EL (cell line): ENCODE measurements around the gene IFNA14.
"Not testable (repeated sequence)": the region's sequence is repeated elsewhere in the genome, so short reads cannot be mapped to it uniquely, and the experiment has no call there.

Experiments used
- DNase-seq: peaks from one replicate; pipeline ENCODE4 v3.0.0-alpha.2; 2016

IFNA14 gene

GRCh38 chr9:21213411-21214326 lies 26.1 kb downstream of the IFNA14 start:
- DNase-seq = not testable (repeated sequence)

DNA sequence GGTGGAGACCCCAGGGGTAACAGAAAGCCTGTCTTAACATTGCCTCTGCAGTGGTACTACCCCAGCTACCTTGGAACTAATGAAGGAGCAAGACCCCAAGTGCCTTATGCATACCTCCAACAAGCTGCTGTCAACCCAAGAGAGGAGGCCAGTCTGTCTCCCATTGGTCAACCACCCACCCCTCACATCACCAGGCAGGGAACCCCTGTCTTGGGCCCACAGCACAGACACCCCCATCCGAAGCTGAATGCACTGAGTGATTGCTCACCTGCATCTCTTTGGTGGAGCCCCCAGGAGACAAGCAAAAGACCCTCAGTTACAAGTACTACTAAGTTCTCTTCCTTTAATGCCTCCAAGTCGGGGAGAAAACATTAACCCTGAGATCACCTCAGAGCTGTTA lies 27.6 kb downstream of the IFNA14 start:
- not testable (repeated sequence) for DNase-seq

GRCh38 chr9:21210782-21211181 lies 29.0 kb downstream of the IFNA14 start:
- not testable (repeated sequence) for DNase-seq

DNA sequence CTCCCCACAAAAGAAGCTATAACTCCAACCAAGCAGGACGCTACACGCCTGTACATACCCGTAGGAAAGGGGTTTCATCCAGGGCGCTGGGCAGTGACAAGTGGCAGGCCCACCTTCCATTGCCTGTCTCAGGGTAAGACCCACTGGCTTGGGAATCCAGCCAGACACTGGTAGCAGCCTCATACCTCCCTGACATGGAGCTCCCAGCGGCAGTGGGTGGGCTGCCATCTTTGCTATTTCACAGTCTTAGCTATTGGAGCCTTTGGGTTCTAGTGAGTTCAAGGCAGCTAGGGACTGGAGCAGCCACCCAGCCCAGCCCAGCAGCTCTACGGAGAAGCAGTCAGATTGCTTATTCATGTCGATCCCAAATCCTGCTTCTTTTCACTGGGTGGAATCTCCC lies 29.5 kb downstream of the IFNA14 start:
- DNase-seq = no peak

- not testable (repeated sequence) for DNase-seq
These were observed 32.8 kb downstream of the IFNA14 start, which contains the start of gene IFNA10 for GRCh38 chr9:21207043-21207442. Gene IFNA10, minus strand, starts transcription at chr9:21207143. Its CDS starts 46 bp downstream, at chr9:21207097.

DNA sequence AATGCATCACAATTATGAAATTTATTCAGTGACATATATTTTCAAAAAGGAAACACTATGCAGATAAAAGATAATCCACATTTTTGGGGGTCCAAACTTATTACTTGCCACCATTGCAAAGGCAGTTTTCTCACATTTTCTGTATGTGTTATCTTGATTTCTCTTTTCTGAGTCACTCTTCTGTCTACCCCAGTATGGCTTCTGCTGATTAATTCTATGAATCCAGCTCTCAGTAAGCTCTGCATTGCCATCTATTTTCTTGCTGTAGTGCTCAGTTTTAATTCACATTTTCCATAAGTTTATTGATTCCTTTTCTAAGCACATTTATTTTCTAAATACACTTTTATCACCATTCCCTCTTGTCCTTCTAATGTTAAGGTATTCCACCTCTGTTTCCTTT lies 34.6 kb downstream of the IFNA14 start:
- no peak for DNase-seq

DNA sequence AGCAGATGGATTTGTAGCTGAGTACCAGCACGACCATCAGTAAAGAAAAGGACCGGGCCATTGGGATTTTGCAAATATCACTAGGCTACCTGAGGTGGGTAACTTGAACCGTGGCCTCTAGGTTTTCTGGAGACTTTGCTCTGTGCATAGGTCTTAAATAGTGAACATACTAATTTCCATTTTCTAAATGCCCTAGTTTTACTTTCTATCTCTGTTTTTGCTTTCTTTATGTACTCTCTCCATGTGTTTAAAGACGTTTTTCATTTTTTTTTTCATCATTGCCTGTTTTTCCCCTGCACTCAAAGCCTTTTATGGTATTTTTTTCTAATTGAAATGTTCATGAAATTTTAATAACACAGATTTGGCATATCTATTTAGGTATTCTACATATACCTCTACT lies 37.7 kb downstream of the IFNA14 start, which contains the start of gene IFNA7:
Gene IFNA7, minus strand, starts transcription at position 101 of the 400 bp plus-strand sequence. Its CDS starts 40 bp downstream, at position 61.
- DNase-seq = not testable (repeated sequence)

DNA sequence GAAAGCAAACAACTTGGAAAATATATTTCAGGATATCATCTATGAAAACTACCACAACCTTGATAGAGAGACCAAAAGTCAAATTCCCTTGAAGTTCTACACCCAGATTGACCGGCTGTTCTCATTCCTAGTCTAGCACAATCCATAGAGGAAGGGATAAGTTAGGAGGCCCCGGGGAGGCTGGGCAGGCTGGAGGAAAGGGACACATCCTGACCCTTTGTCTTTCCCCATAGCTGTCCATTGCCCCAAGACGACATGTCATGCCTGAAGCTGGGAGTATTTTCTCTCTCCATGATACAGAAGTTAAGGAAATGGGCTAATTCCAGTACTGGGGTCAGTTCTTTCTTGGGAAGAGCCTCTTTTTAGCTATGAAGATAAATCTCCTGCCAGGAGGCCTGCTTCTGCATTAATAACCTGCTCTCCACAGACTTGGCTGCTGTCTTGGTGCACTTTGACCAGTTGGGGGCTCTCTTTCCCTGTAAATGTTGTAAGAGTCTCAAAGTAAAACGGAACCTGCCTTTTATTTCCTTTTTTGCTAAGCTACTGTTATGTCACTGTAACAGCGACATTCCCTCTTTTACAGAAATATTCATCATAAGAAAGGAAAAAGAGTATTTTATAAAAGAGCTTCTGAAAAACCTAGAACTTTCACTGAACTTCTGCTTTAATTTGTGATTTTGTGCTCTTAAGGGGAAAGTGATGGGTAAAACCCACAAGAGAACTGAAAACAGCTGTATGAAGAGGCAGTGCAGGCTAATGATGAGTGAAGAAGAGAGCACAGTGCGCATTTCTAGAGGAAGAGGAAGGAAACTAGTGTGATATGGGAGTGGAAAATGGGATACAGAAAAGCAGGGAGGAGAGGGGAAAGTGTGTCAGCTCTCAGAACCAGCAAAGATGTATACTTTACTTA lies 44.7 kb downstream of the IFNA14 start:
- DNase-seq = peak; percentile 25
